GM21717 (cell line): Measurements from ENCODE around the gene CNDP2.
"Not testable (repeated sequence)": the region's sequence is repeated elsewhere in the genome, so short reads cannot be mapped to it uniquely, and the experiment has no call there.

Experiments
- ATAC-seq: cut with Tn5 transposase; IDR thresholded peaks from one replicate; pipeline ENCODE4 v1.9.1; 2021; ENCODE audit warnings: mild to moderate bottlenecking, moderate library complexity; ENCODE audit not compliant: unreplicated experiment

CNDP2 gene

GRCh38 chr18:74516271-74517235 is 20.4 kb downstream of the CNDP2 start:
- ATAC-seq, result no peak

GRCh38 chr18:74517236-74517630 is 21.1 kb downstream of the CNDP2 start:
- no peak for ATAC-seq

GRCh38 chr18:74518456-74519295 is 22.5 kb downstream of the CNDP2 start:
- no peak for ATAC-seq

- no peak for ATAC-seq
Observed at GRCh38 chr18:74519320-74520095, 23.3 kb downstream of the CNDP2 start.

GRCh38 chr18:74520096-74520833 is 24.1 kb downstream of the CNDP2 start:
- no peak for ATAC-seq

GRCh38 chr18:74521068-74521725 is 25.0 kb downstream of the CNDP2 start:
- no peak for ATAC-seq

- ATAC-seq, result no peak
Observed at GRCh38 chr18:74522635-74523548, 26.7 kb downstream of the CNDP2 start.

GRCh38 chr18:74524097-74524496 is 27.9 kb downstream of the CNDP2 start:
- ATAC-seq, result no peak

- not testable (repeated sequence) for ATAC-seq
Observed at GRCh38 chr18:74524915-74525314, 28.8 kb downstream of the CNDP2 start.

- no peak for ATAC-seq
Observed at GRCh38 chr18:74525741-74526140, 29.6 kb downstream of the CNDP2 start.

- ATAC-seq, result no peak
Observed at GRCh38 chr18:74526488-74526887, 30.3 kb downstream of the CNDP2 start.

GRCh38 chr18:74528478-74528877 is 32.3 kb downstream of the CNDP2 start:
- ATAC-seq, result peak; percentile 67

GRCh38 chr18:74528913-74529312 is 32.8 kb downstream of the CNDP2 start:
- ATAC-seq, result no peak

- no peak for ATAC-seq
Observed at GRCh38 chr18:74529378-74529777, 33.2 kb downstream of the CNDP2 start.

- no peak for ATAC-seq
Observed at GRCh38 chr18:74529811-74530583, 33.8 kb downstream of the CNDP2 start.

- no peak for ATAC-seq
Observed at GRCh38 chr18:74530584-74530862, 34.4 kb downstream of the CNDP2 start.

- no peak for ATAC-seq
Observed at GRCh38 chr18:74531043-74531442, 34.9 kb downstream of the CNDP2 start.

- ATAC-seq, result no peak
Observed at GRCh38 chr18:74532511-74533025, 36.4 kb downstream of the CNDP2 start.
